Measurements from ENCODE around the gene LYPD5.

DNA sequence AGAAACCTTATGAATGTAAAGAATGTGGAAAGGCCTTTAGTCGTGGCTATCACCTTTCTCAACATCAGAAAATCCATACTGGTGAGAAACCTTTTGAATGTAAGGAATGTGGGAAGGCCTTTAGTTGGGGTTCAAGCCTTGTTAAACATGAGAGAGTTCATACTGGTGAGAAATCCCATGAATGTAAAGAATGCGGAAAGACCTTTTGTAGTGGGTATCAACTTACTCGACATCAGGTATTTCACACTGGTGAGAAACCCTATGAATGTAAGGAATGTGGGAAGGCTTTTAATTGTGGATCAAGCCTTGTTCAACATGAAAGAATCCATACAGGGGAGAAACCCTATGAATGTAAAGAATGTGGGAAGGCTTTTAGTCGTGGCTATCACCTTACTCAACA is 45.6 kb upstream of the LYPD5 start:
- TF ChIP-seq, protein P1, sequence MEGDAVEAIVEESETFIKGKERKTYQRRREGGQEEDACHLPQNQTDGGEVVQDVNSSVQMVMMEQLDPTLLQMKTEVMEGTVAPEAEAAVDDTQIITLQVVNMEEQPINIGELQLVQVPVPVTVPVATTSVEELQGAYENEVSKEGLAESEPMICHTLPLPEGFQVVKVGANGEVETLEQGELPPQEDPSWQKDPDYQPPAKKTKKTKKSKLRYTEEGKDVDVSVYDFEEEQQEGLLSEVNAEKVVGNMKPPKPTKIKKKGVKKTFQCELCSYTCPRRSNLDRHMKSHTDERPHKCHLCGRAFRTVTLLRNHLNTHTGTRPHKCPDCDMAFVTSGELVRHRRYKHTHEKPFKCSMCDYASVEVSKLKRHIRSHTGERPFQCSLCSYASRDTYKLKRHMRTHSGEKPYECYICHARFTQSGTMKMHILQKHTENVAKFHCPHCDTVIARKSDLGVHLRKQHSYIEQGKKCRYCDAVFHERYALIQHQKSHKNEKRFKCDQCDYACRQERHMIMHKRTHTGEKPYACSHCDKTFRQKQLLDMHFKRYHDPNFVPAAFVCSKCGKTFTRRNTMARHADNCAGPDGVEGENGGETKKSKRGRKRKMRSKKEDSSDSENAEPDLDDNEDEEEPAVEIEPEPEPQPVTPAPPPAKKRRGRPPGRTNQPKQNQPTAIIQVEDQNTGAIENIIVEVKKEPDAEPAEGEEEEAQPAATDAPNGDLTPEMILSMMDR (conservative IDR thresholded peaks at IDR 0.05): no peak
- no peak for TF ChIP-seq EZH2 (IDR thresholded peaks at IDR 0.05; ENCODE audit: low read depth)
